Parathyroid adenoma (tissue), 2 donors: ENCODE data around the gene MATN4.

Experiments used
- H2AFZ ChIP-seq: fragments of 300-600 bp; sonication (generic); one replicate; pipeline ENCODE4 v1.7.0; 2017; ENCODE audit warnings: antibody characterized with exemption, mild to moderate bottlenecking
- H3K27ac ChIP-seq: fragments of 300-600 bp; sonication (generic); one replicate; pipeline ENCODE4 v1.7.0; 2017
- H3K27me3 ChIP-seq: fragments of 300-600 bp; sonication (generic); one replicate; pipeline ENCODE4 v1.7.0; 2017; ENCODE audit warnings: low read length; ENCODE audit not compliant: control insufficient read depth, insufficient read depth
- H3K36me3 ChIP-seq: fragments of 300-600 bp; sonication (generic); one replicate; pipeline ENCODE4 v1.7.0; 2017; ENCODE audit warnings: low read length; ENCODE audit not compliant: control insufficient read depth, insufficient read depth
- H3K4me1 ChIP-seq: fragments of 300-600 bp; sonication (generic); one replicate; pipeline ENCODE4 v1.7.0; 2017; ENCODE audit warnings: control low read depth
- H3K4me2 ChIP-seq: fragments of 300-600 bp; sonication (generic); one replicate; pipeline ENCODE4 v1.7.0; 2017; ENCODE audit warnings: low read length
- H3K4me3 ChIP-seq: fragments of 300-600 bp; sonication (generic); one replicate; pipeline ENCODE4 v1.7.0; 2017; ENCODE audit warnings: low read depth, low read length
- H3K79me2 ChIP-seq: fragments of 300-600 bp; sonication (generic); one replicate; pipeline ENCODE4 v1.7.0; 2017; ENCODE audit warnings: control low read depth
- H3K9ac ChIP-seq: fragments of 300-600 bp; sonication (generic); one replicate; pipeline ENCODE4 v1.7.0; 2017; ENCODE audit warnings: mild to moderate bottlenecking
- H3K9me3 ChIP-seq: fragments of 300-600 bp; sonication (generic); one replicate; pipeline ENCODE4 v1.7.0; 2017; ENCODE audit warnings: low read length; ENCODE audit not compliant: control insufficient read depth
- CTCF ChIP-seq: fragments of 300-600 bp; sonication (generic); IDR thresholded peaks from one replicate; pipeline ENCODE4 v1.7.0; 2017; ENCODE audit warnings: antibody characterized with exemption, mild to moderate bottlenecking
- donor health status: primary hyperparathyroidism.

Gene MATN4

GRCh38 chr20:45308117-45308778, at the start of gene MATN4:
MATN4 (minus strand) TSS chr20:45308299; CDS start chr20:45305582, 2,717 bp downstream.
- Histone ChIP-seq H3K9ac (no peak within 1 kb of the TSS), H2AFZ (no peak within 1 kb of the TSS), H3K27me3 (no peaks in the 10 kb centered on the region), H3K79me2 (no peaks in the 10 kb centered on the region), H3K27ac (no peak within 1 kb of the TSS), H3K9me3 (no peaks in the 10 kb centered on the region), H3K4me3 (no peak within 1 kb of the TSS), H3K4me2 (no peak within 1 kb of the TSS), H3K36me3 (no peaks in the 10 kb centered on the region), H3K4me1 (no peaks in the 10 kb centered on the region)
- TF ChIP-seq CTCF, result no peak

- Histone ChIP-seq H3K27ac (no peak overlapping the region), H3K79me2 (no peaks in the 10 kb centered on the region)
These were observed 47.3 kb upstream of the MATN4 start for GRCh38 chr20:45355209-45356084.

GRCh38 chr20:45354423-45355208, 46.5 kb upstream of the MATN4 start:
- H3K4me3 ChIP-seq, result no peak overlapping the region
- no peak for TF ChIP-seq CTCF

More at GRCh38 chr20:45355209-45356084, 47.3 kb upstream of the MATN4 start:
- Histone ChIP-seq H3K36me3 (no peaks in the 10 kb centered on the region), H3K4me1 (no peaks in the 10 kb centered on the region), H3K27me3 (no peaks in the 10 kb centered on the region), H3K9ac (no peak overlapping the region), H2AFZ (no peak overlapping the region), H3K4me2 (no peak overlapping the region), H3K4me3 (no peak overlapping the region), H3K9me3 (no peaks in the 10 kb centered on the region)
- TF ChIP-seq CTCF, result no peak

GRCh38 chr20:45353746-45354145, 45.6 kb upstream of the MATN4 start:
- Histone ChIP-seq H3K4me2 (no peak overlapping the region), H3K36me3 (no peaks in the 10 kb centered on the region), H3K4me1 (no peaks in the 10 kb centered on the region), H3K9ac (no peak overlapping the region), H3K27me3 (no peaks in the 10 kb centered on the region), H2AFZ (no peak overlapping the region), H3K4me3 (no peak overlapping the region), H3K79me2 (no peaks in the 10 kb centered on the region), H3K9me3 (no peaks in the 10 kb centered on the region), H3K27ac (no peak overlapping the region)
- TF ChIP-seq CTCF, result no peak

More at GRCh38 chr20:45354423-45355208, 46.5 kb upstream of the MATN4 start:
- no peaks in the 10 kb centered on the region for H3K79me2 ChIP-seq
- H3K36me3 ChIP-seq, result no peaks in the 10 kb centered on the region
- H3K27me3 ChIP-seq, result no peaks in the 10 kb centered on the region
- no peak overlapping the region for H3K27ac ChIP-seq
- H3K9ac ChIP-seq, result no peak overlapping the region
- H3K4me1 ChIP-seq, result no peaks in the 10 kb centered on the region
- no peak overlapping the region for H2AFZ ChIP-seq
- no peak overlapping the region for H3K4me2 ChIP-seq
- no peaks in the 10 kb centered on the region for H3K9me3 ChIP-seq
